ENCODE measurements around the gene FAXDC2.

The FAXDC2 gene, protein sequence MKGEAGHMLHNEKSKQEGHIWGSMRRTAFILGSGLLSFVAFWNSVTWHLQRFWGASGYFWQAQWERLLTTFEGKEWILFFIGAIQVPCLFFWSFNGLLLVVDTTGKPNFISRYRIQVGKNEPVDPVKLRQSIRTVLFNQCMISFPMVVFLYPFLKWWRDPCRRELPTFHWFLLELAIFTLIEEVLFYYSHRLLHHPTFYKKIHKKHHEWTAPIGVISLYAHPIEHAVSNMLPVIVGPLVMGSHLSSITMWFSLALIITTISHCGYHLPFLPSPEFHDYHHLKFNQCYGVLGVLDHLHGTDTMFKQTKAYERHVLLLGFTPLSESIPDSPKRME

GRCh38 chr5:154850255-154851062 lies at the start of gene FAXDC2:
Gene FAXDC2 (minus strand): TSS chr5:154850603. CDS start chr5:154838178, 12,425 bp downstream.
- peak within 1 kb of the TSS; percentile 68 for H3K4me3 ChIP-seq (ENCODE audit: low read depth, low read length)
- TF ChIP-seq, protein P1, sequence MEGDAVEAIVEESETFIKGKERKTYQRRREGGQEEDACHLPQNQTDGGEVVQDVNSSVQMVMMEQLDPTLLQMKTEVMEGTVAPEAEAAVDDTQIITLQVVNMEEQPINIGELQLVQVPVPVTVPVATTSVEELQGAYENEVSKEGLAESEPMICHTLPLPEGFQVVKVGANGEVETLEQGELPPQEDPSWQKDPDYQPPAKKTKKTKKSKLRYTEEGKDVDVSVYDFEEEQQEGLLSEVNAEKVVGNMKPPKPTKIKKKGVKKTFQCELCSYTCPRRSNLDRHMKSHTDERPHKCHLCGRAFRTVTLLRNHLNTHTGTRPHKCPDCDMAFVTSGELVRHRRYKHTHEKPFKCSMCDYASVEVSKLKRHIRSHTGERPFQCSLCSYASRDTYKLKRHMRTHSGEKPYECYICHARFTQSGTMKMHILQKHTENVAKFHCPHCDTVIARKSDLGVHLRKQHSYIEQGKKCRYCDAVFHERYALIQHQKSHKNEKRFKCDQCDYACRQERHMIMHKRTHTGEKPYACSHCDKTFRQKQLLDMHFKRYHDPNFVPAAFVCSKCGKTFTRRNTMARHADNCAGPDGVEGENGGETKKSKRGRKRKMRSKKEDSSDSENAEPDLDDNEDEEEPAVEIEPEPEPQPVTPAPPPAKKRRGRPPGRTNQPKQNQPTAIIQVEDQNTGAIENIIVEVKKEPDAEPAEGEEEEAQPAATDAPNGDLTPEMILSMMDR (IDR thresholded peaks at IDR 0.05; ENCODE audit: low read depth, low read length), result no peak

GRCh38 chr5:154900066-154900465 lies 49.7 kb upstream of the FAXDC2 start:
- TF ChIP-seq, protein P1 (IDR thresholded peaks at IDR 0.05; ENCODE audit: low read depth, low read length), result no peak
- no peak overlapping the region for H3K4me3 ChIP-seq (ENCODE audit: low read depth, low read length)

- TF ChIP-seq, protein P1 (IDR thresholded peaks at IDR 0.05; ENCODE audit: low read depth, low read length), result no peak
These were observed 48.9 kb upstream of the FAXDC2 start for GRCh38 chr5:154899151-154899816.

GRCh38 chr5:154898210-154898609 lies 47.8 kb upstream of the FAXDC2 start:
- TF ChIP-seq, protein P1 (IDR thresholded peaks at IDR 0.05; ENCODE audit: low read depth, low read length), result no peak
- no peak overlapping the region for H3K4me3 ChIP-seq (ENCODE audit: low read depth, low read length)

More at GRCh38 chr5:154899151-154899816, 48.9 kb upstream of the FAXDC2 start:
- no peak overlapping the region for H3K4me3 ChIP-seq (ENCODE audit: low read depth, low read length)

- H3K4me3 ChIP-seq (ENCODE audit: low read depth, low read length), result no peak overlapping the region
- TF ChIP-seq, protein P1 (IDR thresholded peaks at IDR 0.05; ENCODE audit: low read depth, low read length), result no peak
These were observed 46.3 kb upstream of the FAXDC2 start for GRCh38 chr5:154896562-154897165.

- no peak overlapping the region for H3K4me3 ChIP-seq (ENCODE audit: low read depth, low read length)
- TF ChIP-seq, protein P1 (IDR thresholded peaks at IDR 0.05; ENCODE audit: low read depth, low read length), result no peak
These were observed 45.5 kb upstream of the FAXDC2 start for GRCh38 chr5:154895606-154896561.
